ENCODE data around the gene LAPTM5.

Gene LAPTM5

DNA sequence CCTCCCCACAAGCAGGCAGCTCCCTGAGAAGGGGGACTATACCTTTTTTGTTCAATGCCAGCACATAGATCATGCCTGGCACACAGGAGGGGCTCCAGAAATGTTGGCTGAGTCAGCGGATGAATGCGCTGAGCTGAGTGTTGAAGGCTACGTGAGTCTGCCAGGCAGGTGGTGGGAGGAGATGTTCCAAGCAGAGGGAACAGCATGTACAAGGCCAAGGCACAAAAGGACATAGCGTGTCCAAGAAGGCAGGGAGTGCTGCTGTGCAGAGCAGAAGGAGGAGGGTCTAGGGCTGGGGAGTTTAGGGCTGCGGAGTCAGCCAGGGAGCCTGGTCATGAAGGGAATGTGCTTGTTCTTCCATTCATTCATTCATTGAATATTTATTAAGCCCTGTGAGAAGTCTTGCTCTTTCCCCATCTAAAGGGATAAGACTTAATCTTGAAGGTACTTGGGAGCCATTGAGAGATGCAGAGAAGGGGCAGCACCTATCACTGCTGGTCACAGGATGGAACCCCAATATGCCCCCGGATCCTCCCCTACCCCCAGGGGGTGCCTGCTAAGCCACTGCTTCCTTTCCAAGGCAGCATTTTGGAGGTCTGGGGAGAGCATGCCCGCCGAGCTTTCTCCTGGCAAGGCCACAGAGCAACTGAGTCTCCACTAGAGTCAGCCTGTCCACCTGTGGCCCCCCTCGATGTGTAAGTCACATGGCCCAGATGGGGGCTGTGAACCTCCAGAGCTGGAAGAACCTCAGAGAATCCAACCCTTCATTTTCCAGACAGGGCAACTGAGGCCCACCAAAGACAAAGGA lies 31.2 kb upstream of the LAPTM5 start:
- TF ChIP-seq, protein P1, sequence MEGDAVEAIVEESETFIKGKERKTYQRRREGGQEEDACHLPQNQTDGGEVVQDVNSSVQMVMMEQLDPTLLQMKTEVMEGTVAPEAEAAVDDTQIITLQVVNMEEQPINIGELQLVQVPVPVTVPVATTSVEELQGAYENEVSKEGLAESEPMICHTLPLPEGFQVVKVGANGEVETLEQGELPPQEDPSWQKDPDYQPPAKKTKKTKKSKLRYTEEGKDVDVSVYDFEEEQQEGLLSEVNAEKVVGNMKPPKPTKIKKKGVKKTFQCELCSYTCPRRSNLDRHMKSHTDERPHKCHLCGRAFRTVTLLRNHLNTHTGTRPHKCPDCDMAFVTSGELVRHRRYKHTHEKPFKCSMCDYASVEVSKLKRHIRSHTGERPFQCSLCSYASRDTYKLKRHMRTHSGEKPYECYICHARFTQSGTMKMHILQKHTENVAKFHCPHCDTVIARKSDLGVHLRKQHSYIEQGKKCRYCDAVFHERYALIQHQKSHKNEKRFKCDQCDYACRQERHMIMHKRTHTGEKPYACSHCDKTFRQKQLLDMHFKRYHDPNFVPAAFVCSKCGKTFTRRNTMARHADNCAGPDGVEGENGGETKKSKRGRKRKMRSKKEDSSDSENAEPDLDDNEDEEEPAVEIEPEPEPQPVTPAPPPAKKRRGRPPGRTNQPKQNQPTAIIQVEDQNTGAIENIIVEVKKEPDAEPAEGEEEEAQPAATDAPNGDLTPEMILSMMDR (IDR thresholded peaks at IDR 0.05; ENCODE audit: low read depth, low read length) = no peak
- TF ChIP-seq MYC (IDR thresholded peaks at IDR 0.05; ENCODE audit: low read depth, low read length) (no peak), POLR2A (IDR thresholded peaks at IDR 0.05; ENCODE audit: extremely low read depth, insufficient read length) (no peak)
- TF ChIP-seq, protein P2, sequence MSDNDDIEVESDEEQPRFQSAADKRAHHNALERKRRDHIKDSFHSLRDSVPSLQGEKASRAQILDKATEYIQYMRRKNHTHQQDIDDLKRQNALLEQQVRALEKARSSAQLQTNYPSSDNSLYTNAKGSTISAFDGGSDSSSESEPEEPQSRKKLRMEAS (IDR thresholded peaks at IDR 0.05; ENCODE audit: low read depth, low read length) = no peak
- DNase-seq (ENCODE audit: low read depth) = no peak
- H3K4me3 ChIP-seq (ENCODE audit: low read depth, low read length) = no peak overlapping the region

DNA sequence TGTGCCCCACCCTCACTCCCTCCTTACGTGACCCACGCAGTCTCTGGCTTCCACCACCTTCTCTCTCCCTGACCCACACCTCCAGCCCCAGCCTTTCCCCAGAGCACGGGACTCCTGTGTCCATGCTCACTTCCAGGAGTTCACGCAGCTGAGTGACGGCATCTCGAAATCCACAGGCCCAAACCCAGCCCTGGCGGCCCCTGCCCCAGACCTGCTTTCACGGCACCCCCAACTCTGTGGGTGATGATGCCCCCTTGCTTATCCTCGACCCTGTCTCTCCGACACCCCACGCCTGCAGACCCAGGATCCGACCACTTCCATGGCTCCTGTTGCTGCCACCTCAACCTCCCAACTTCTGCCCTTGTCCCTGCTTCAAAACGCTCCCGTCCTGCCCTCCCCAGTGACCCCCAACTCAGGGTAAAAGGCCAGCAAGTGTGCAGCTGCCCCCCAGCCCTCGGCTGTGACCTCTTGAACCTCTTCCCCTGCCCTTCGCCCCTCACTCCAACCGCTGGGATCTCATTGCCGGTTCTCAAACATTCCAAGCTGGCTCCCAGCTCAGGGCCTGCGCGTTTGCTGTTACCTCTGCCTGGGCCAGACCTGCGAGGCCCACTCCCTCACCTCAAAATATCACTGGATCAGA lies 30.4 kb upstream of the LAPTM5 start:
- no peak overlapping the region for H3K4me3 ChIP-seq (ENCODE audit: low read depth, low read length)
- TF ChIP-seq, protein P2 (IDR thresholded peaks at IDR 0.05; ENCODE audit: low read depth, low read length) = no peak
- no peak for TF ChIP-seq POLR2A (IDR thresholded peaks at IDR 0.05; ENCODE audit: extremely low read depth, insufficient read length)
- TF ChIP-seq, protein P1 (IDR thresholded peaks at IDR 0.05; ENCODE audit: low read depth, low read length) = no peak
- no peak for TF ChIP-seq MYC (IDR thresholded peaks at IDR 0.05; ENCODE audit: low read depth, low read length)

DNA sequence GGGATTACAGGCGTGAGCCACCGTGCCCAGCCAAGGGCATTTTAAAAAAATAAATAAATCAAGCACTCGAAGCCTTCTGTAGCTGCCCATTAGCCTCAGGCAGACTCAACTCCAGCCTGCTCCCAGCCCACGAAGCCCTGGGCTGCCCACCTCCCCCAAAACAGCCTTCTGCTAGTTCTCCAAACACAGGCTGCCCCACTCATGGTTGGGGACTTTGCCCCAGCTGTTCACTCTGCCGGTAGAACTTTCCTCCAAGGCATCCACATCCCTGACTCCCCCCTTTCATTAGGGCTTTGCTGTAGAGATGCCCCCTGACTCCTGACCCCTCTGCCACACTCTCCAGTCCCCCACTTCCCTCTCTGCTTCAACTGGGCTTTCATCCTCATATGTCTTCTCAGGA lies 29.7 kb upstream of the LAPTM5 start:
- no peak for DNase-seq (ENCODE audit: low read depth)
- no peak overlapping the region for H3K4me3 ChIP-seq (ENCODE audit: low read depth, low read length)
- TF ChIP-seq, protein P1 (IDR thresholded peaks at IDR 0.05; ENCODE audit: low read depth, low read length) = no peak
- TF ChIP-seq MYC (IDR thresholded peaks at IDR 0.05; ENCODE audit: low read depth, low read length) = no peak
- TF ChIP-seq POLR2A (IDR thresholded peaks at IDR 0.05; ENCODE audit: extremely low read depth, insufficient read length) = no peak
- TF ChIP-seq, protein P2 (IDR thresholded peaks at IDR 0.05; ENCODE audit: low read depth, low read length) = no peak

More for the DNA sequence above, 30.4 kb upstream of the LAPTM5 start:
- no peak for DNase-seq (ENCODE audit: low read depth)

DNA sequence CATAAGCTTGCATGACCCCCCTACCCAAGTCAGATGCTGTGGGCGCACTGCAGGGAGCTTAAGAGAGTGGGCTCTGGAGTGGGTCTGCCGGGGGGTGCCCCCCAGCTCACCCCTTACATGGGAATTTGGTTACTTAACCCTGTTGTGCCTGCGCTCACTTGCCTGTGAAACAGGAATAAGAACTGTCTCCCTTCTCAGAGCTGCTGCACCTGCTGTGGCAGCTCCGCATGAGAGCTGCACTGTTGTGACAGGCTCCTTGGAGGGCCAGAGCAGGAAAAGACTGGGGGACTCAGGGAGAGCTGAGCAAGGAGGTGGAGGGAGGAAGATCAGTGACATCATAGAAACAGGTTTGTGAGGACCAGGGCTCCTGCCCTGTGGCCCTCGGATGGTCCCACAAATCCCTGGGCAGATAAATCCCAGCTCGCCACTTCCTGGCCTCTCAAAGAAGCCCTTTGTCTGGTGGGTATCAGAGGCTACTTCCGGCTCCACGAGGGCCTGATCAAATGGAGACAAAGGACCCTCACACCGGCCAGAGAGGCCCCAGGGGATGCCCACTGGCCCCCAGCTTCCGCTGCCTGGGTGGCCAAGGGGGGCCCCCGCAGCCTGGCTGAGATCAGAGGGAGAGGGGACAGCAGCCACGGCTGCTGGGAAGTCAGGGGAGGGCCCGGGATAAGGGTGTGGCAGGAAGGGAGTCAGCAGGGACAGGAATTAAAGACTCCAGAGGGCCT lies 28.9 kb upstream of the LAPTM5 start:
- no peak for DNase-seq (ENCODE audit: low read depth)
- TF ChIP-seq, protein P2 (IDR thresholded peaks at IDR 0.05; ENCODE audit: low read depth, low read length) = no peak
- TF ChIP-seq MYC (IDR thresholded peaks at IDR 0.05; ENCODE audit: low read depth, low read length) (no peak), POLR2A (IDR thresholded peaks at IDR 0.05; ENCODE audit: extremely low read depth, insufficient read length) (no peak)
- TF ChIP-seq, protein P1 (IDR thresholded peaks at IDR 0.05; ENCODE audit: low read depth, low read length) = no peak
- H3K4me3 ChIP-seq (ENCODE audit: low read depth, low read length) = no peak overlapping the region

DNA sequence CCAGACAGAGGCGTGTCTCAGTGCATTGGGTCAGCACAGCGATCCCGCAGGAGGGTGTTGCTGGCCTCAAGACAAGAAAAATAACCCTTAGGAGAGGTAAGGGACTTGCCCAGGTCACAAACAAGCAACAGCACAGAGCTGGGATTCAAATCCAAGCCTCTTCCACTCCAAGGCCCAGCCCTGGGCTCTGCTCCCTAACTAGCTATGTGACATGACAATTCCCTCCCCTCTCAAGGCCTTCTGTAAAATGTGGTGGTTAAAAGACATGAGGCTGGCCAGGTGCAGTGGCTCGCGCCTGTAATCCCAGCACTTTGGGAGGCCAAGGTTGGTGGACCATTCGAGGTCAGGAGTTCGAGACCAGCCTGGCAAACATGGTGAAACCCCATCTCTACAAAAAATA lies 28.1 kb upstream of the LAPTM5 start:
- DNase-seq (ENCODE audit: low read depth) = no peak
- TF ChIP-seq POLR2A (IDR thresholded peaks at IDR 0.05; ENCODE audit: extremely low read depth, insufficient read length) (no peak), MYC (IDR thresholded peaks at IDR 0.05; ENCODE audit: low read depth, low read length) (no peak)
- TF ChIP-seq, protein P2 (IDR thresholded peaks at IDR 0.05; ENCODE audit: low read depth, low read length) = no peak
- TF ChIP-seq, protein P1 (IDR thresholded peaks at IDR 0.05; ENCODE audit: low read depth, low read length) = no peak
- H3K4me3 ChIP-seq (ENCODE audit: low read depth, low read length) = no peak overlapping the region
